Heart left ventricle (tissue), 13 donors: ENCODE measurements around the gene ANO3.
A peak's percentile ranks its signal among the peaks of the same experiment; 100 is the strongest.

ENCODE experiments used
- POLR2A ChIP-seq, 2 donors: fragments of 450-650 bp; IDR thresholded peaks; one replicate each; pipeline ENCODE4 v1.6.1; 2017; ENCODE audit warnings: antibody characterized with exemption in 2 of 2, mild to moderate bottlenecking in 2 of 2, moderate library complexity in 2 of 2
- TF ChIP-seq, protein P1 (sequence below), 12 donors: fragments of 200-600 bp; sonication (generic) in 4 of 12; IDR thresholded peaks; one replicate each; pipeline versions ENCODE4 v1.5.0 to v1.8.0; 2018 to 2022; ENCODE audit warnings: antibody characterized with exemption in 12 of 12, mild to moderate bottlenecking in 5 of 12
- donor health status: ischemic (EF 13 %, LVEDD 7.1; RV severe dilation, severe dysfunction).
- donor health status: DM: no; HTN: yes; CAD: no.
- donor health status: DM: no; HTN: no; CAD: no.
- donor health status: ischemic (EF 25% LVEDD 6.9; RV normal size, moderate dysfunction).
- donor health status: ischemic (EF 25% LVEDD 5.7; RV mildly dilated, moderate dysfunction).
- donor health status: ischemic (EF 35%, LVEDD 5.7; RV mildly dilated, moderate dysfunction).
- donor health status: nonischemic (EF 11% LVEDD 7.7; RV severe dilation, severe dysfunction).
- donor health status: DM: yes; HTN: yes; CAD: no.
- donor health status: PGD.
- donor health status: ischemic (EF 29% LVEDD 5.4; RV normal size, mild dysfunction).
- donor health status: nonischemic (EF 23%, LVEDD 6.1; RV moderate dilation, normal function).

- TF ChIP-seq, protein P1, sequence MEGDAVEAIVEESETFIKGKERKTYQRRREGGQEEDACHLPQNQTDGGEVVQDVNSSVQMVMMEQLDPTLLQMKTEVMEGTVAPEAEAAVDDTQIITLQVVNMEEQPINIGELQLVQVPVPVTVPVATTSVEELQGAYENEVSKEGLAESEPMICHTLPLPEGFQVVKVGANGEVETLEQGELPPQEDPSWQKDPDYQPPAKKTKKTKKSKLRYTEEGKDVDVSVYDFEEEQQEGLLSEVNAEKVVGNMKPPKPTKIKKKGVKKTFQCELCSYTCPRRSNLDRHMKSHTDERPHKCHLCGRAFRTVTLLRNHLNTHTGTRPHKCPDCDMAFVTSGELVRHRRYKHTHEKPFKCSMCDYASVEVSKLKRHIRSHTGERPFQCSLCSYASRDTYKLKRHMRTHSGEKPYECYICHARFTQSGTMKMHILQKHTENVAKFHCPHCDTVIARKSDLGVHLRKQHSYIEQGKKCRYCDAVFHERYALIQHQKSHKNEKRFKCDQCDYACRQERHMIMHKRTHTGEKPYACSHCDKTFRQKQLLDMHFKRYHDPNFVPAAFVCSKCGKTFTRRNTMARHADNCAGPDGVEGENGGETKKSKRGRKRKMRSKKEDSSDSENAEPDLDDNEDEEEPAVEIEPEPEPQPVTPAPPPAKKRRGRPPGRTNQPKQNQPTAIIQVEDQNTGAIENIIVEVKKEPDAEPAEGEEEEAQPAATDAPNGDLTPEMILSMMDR (IDR thresholded peaks at IDR 0.05), result peak in 4 of 12 donors; percentile 17 to 39 (median 26)
- no peak for TF ChIP-seq POLR2A (IDR thresholded peaks at IDR 0.05)
Measured at GRCh38 chr11:26286472-26287066, 45.4 kb upstream of the ANO3 start.
